Endometrial microvascular endothelial cells (primary cell): Measurements from ENCODE around the gene FANK1. TPM values are rescaled to one million over a fixed set of nuclear protein-coding genes. Genes with fewer than 3 reads are reported as not detected.
"Not testable (repeated sequence)": the region's sequence is repeated elsewhere in the genome, so short reads cannot be mapped to it uniquely, and the experiment has no call there.

Experiments
- in situ Hi-C: cut with HindIII; loops from 2 replicates; pipeline ENCODE4 v1.10.0; 2017; ENCODE audit warnings: low sequenced_read_pairs, low pct_unique_long_range_greater_than_20kb; ENCODE audit errors: inconsistent ontology term
- total RNA-seq: library from RNA; depleted of rRNA; stranded (reverse); fragments of >200 nt; gene quantifications from one replicate; pipeline ENCODE4 v1.2.3, GENCODE V29; 2015; ENCODE audit errors: inconsistent ontology term

FANK1 gene
- total RNA-seq, result 3.7 TPM

GRCh38 chr10:125896088-125896934, at the start of gene FANK1:
FANK1 (plus strand) TSS chr10:125896564; CDS start chr10:125896643, 79 bp downstream.
- in situ Hi-C loops, result not testable (repeated sequence)

- in situ Hi-C loops, result no loop called here
Measured at GRCh38 chr10:125846894-125847293, 49.5 kb upstream of the FANK1 start.

DNA sequence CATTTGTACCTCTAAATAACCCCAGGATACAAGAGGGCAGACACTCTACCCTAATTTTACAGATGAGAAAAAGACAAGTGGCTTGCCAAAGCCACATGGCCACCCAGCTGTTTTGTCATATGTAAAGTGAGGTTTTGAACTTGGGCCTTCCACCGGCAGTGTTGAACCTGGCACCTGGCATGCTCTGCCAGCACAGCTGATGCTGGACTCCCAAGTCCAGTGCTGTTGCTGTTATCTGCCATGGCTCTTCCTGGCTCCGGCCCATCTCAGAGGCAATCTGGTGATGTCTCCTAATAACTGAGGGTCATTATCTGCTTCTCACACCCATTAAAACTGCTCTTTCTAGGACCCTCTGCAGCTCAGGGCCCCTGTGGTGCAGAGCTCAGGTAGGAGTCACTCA, 48.0 kb upstream of the FANK1 start:
- in situ Hi-C loops, result no loop called here

DNA sequence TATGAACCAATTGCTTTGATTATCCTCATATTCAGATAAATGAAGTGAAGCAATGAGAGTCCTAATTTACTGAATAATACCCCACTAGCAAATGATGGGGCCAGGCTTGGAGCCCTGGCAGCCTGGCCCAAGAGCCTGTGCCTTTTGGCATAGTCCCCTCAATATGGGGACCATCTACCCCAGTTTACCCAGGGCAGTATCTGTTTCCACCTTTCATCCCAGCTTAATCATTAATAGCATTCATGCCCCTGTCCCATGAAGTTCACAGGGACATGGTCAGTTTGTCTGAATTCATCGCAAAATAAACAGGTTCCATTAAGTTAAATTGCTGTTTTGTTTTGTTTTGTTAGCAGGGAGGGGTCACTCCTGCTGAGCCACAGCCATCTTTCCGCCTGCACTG, 47.5 kb upstream of the FANK1 start:
- in situ Hi-C loops, result no loop called here

GRCh38 chr10:125849448-125849847, 46.9 kb upstream of the FANK1 start:
- in situ Hi-C loops, result no loop called here

DNA sequence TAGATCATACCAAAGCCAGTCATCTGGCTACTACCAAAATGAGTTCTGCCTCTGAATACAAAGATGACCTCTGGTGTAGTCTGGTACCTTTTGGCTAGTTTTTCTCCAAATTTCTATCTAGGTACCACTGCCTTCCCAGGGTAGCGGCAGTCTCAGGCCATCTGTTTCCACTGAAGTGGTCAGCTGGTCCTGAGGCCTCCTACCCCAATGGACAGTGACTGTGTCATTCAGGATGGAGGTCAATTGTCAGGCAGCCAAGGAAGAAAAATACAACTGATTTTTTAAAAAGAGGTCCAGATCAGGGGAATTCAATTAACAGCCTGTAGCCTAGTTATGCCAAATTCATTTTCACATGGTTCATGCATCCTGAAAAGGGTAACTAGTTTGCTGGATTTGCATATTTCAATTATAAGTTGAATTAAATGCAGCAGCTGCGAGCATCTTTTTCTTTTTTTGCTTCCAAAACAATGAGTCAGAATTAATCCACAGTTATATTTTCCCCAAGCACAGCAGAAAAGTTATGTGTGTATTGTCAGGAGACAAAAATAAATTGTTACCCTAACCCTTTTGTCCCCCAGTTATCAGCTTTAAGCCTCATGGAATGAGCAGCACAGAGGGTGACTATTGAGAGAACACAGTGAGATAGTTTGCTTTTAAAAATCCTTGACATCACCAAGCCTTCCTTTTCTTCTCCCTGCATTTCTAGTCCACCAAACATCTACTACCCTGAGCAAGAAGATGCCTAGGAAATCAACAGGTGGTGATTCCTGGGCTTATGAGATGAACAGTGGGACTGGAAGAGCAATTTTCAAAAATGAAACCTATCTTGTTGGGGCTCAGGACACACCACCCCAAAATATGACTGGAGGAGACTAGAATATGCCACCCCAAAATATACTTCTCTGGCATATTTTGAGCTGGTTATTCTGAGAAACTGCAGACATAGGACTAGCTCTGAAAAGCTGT, 45.3 kb upstream of the FANK1 start:
- in situ Hi-C loops, result no loop called here

DNA sequence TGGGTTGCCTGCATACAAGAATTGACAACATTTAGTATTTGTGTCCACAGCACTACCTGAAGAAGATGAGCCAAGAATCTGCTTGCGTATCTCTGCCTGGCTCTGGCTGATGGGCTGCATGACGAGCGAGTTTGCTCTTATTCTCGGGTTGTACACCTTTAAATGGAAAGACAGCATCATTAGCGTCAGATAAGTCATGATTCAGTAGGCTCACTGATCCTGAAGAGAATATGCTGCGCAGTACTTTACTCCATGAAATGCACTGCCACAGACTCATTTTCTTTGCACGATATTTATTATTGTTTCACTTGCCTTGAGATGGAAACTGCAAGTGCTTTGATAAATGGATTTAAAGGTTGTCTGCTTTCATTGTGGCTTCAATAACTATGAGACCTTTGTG, 43.9 kb upstream of the FANK1 start:
- in situ Hi-C loops, result no loop called here

DNA sequence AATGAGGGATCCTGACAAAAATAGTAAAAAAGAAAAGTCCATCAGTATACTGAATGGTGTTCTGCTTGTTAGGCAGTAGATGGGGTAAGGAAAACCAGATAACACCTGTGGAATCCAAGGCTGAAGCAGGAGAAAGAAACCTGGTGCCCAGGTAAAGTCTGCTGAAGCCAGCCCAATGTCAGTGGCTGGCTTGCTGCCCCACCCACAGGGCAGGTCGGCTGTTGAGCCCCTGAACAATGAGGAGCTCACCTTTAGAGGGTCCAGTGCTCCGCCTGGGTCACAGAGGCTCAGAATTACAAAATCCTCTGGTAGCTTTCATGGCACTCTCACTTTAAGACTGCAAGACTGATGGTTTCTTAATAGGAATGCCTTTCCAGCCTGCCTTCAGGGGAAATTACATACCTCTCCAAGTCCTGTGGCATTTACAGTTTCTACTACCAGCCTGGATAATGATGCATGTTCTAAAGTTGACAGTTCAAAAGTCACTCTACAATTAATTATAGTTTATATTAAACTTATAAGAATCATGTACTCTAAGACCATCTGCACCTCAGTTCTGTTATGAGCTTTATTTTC, 39.1 kb upstream of the FANK1 start:
- in situ Hi-C loops, result no loop called here

- in situ Hi-C loops, result no loop called here
Measured at GRCh38 chr10:125859128-125859817, 37.1 kb upstream of the FANK1 start.

- in situ Hi-C loops, result no loop called here
Measured at GRCh38 chr10:125865120-125865519, 31.2 kb upstream of the FANK1 start.

- in situ Hi-C loops, result no loop called here
Measured at GRCh38 chr10:125866421-125867029, 29.8 kb upstream of the FANK1 start.

GRCh38 chr10:125868372-125868975, 27.9 kb upstream of the FANK1 start:
- in situ Hi-C loops, result no loop called here

GRCh38 chr10:125871338-125871737, 25.0 kb upstream of the FANK1 start:
- in situ Hi-C loops, result no loop called here

- in situ Hi-C loops, result no loop called here
Measured at GRCh38 chr10:125878957-125879835, 17.2 kb upstream of the FANK1 start.

- in situ Hi-C loops, result no loop called here
Measured at GRCh38 chr10:125880719-125881118, 15.6 kb upstream of the FANK1 start.

DNA sequence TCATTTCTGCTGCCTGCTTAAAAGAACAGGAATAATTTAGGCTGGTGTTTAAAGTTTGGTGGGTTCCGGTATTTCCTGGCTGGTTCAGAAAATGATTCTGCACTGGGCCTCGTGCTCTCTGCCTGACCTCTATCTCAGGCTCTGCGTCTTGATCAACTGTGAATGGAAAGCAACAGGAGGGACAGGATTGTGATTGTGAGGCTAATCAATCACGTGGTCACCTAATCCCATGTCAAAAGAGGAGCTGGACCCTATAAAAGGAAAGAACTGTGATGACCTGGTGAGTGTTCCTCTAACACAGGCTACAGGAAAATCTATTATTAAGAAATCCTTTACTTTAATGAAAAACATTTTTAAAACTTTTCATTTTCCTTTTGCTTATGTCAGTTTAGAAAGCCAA, 15.2 kb upstream of the FANK1 start, which contains the start of gene DHX32:
Gene DHX32 (minus strand): TSS at position 101 of the 400 bp plus-strand sequence. CDS start 468 bp downstream, outside the sequence.
- in situ Hi-C loops, result no loop called here

GRCh38 chr10:125882596-125882995, 13.8 kb upstream of the FANK1 start:
- in situ Hi-C loops, result no loop called here
